H9 (cell line): Measurements from ENCODE around the gene FALEC. TPM values are rescaled to one million over a fixed set of nuclear protein-coding genes. Genes with fewer than 3 reads are reported as not detected.

Experiments used
- DNase-seq: peaks from one replicate; pipeline ENCODE4 v3.0.0-alpha.2; 2017
- H2AFZ ChIP-seq: one replicate; pipeline ENCODE4 v1.6.1; 2013; ENCODE audit warnings: mild to moderate bottlenecking, low read length, control low read depth, moderate library complexity
- H2AK5ac ChIP-seq: 2 replicates; pipeline ENCODE4 v1.6.1; 2013; ENCODE audit warnings: low read length, control low read depth, mixed read lengths; ENCODE audit not compliant: insufficient read length
- H2BK120ac ChIP-seq: one replicate; pipeline ENCODE4 v1.6.1; 2013; ENCODE audit warnings: low read depth, mild to moderate bottlenecking, low read length, control low read depth, inconsistent platforms; ENCODE audit not compliant: poor library complexity, severe bottlenecking
- H2BK12ac ChIP-seq: 2 replicates; pipeline ENCODE4 v1.6.1; 2013; ENCODE audit warnings: low read length, control low read depth, mixed read lengths, low read depth; ENCODE audit not compliant: insufficient read length
- H2BK15ac ChIP-seq: 2 replicates; pipeline ENCODE4 v1.6.1; 2013; ENCODE audit warnings: low read depth, low read length, control low read depth
- H2BK20ac ChIP-seq: one replicate; pipeline ENCODE4 v1.6.1; 2013; ENCODE audit warnings: low read depth, mild to moderate bottlenecking, low read length, control low read depth, inconsistent platforms; ENCODE audit not compliant: poor library complexity, severe bottlenecking
- H2BK5ac ChIP-seq: 2 replicates; pipeline ENCODE4 v1.6.1; 2013; ENCODE audit warnings: low read length, control low read depth, mixed read lengths; ENCODE audit not compliant: insufficient read length
- H3K14ac ChIP-seq: 2 replicates; pipeline ENCODE4 v1.6.1; 2013; ENCODE audit warnings: low read length, control low read depth; ENCODE audit not compliant: insufficient read depth
- H3K18ac ChIP-seq: 2 replicates; pipeline ENCODE4 v1.6.1; 2013; ENCODE audit warnings: low read depth, mild to moderate bottlenecking, mixed read lengths, low read length, control low read depth; ENCODE audit not compliant: insufficient read length
- H3K23ac ChIP-seq: 2 replicates; pipeline ENCODE4 v1.6.1; 2013; ENCODE audit warnings: low read length, control low read depth, mixed read lengths, low read depth; ENCODE audit not compliant: insufficient read length
- H3K23me2 ChIP-seq: 2 replicates; pipeline ENCODE4 v1.6.1; 2013; ENCODE audit warnings: low read depth, mild to moderate bottlenecking, mixed read lengths, low read length, control low read depth; ENCODE audit not compliant: insufficient read length, poor library complexity, severe bottlenecking
- H3K27ac ChIP-seq: 2 replicates; pipeline ENCODE4 v1.5.1; 2013; ENCODE audit warnings: low read length, control low read depth, mixed read lengths, low read depth; ENCODE audit not compliant: insufficient read length
- H3K27me3 ChIP-seq: 2 replicates; pipeline ENCODE4 v1.6.1; 2013; ENCODE audit warnings: low read length, control low read depth, inconsistent platforms; ENCODE audit not compliant: insufficient read depth
- H3K4ac ChIP-seq: 2 replicates; pipeline ENCODE4 v1.6.1; 2013; ENCODE audit warnings: low read depth, mild to moderate bottlenecking, control low read depth, inconsistent platforms, low read length, moderate library complexity
- H3K4me1 ChIP-seq: 2 replicates; pipeline ENCODE4 v1.6.1; 2013; ENCODE audit warnings: low read length, control low read depth, inconsistent platforms; ENCODE audit not compliant: insufficient read depth
- H3K4me2 ChIP-seq: 2 replicates; pipeline ENCODE4 v1.6.1; 2013; ENCODE audit warnings: low read length, control low read depth, mixed read lengths; ENCODE audit not compliant: insufficient read length, insufficient read depth
- H3K56ac ChIP-seq: 2 replicates; pipeline ENCODE4 v1.6.1; 2013; ENCODE audit warnings: low read depth, mild to moderate bottlenecking, mixed read lengths, low read length, control low read depth; ENCODE audit not compliant: insufficient read length
- H3K79me1 ChIP-seq: 2 replicates; pipeline ENCODE4 v1.6.1; 2013; ENCODE audit warnings: low read depth, mild to moderate bottlenecking, moderate library complexity, low read length, control low read depth, inconsistent platforms; ENCODE audit not compliant: insufficient read depth, poor library complexity, severe bottlenecking
- H3K79me2 ChIP-seq: 2 replicates; pipeline ENCODE4 v1.6.1; 2013; ENCODE audit warnings: low read length, control low read depth, inconsistent platforms; ENCODE audit not compliant: insufficient read depth
- H3K9ac ChIP-seq: 2 replicates; pipeline ENCODE4 v1.6.1; 2013; ENCODE audit warnings: low read length, control low read depth, mixed read lengths; ENCODE audit not compliant: insufficient read length; ENCODE audit errors: extremely low read depth
- H3K9me3 ChIP-seq: one replicate; pipeline ENCODE4 v1.6.1; 2013; ENCODE audit warnings: low read depth, low read length, inconsistent platforms; ENCODE audit not compliant: control insufficient read depth
- H3T11ph ChIP-seq: one replicate; pipeline ENCODE4 v1.6.1; 2013; ENCODE audit warnings: mild to moderate bottlenecking, low read length, control low read depth, inconsistent platforms
- H4K20me1 ChIP-seq: one replicate; pipeline ENCODE4 v1.6.1; 2013; ENCODE audit not compliant: control insufficient read depth, insufficient read length, insufficient read depth
- H4K5ac ChIP-seq: 2 replicates; pipeline ENCODE4 v1.6.1; 2013; ENCODE audit warnings: low read depth, mild to moderate bottlenecking, mixed read lengths, low read length, control low read depth; ENCODE audit not compliant: insufficient read length
- H4K8ac ChIP-seq: replicated peaks from 2 replicates; pipeline ENCODE4 v1.6.1; 2013; ENCODE audit warnings: low read length, control low read depth, mixed read lengths, low read depth; ENCODE audit not compliant: insufficient read length
- H4K91ac ChIP-seq: 2 replicates; pipeline ENCODE4 v1.6.1; 2013; ENCODE audit warnings: low read depth, mild to moderate bottlenecking, moderate library complexity, mixed read lengths, low read length, control low read depth; ENCODE audit not compliant: insufficient read length
- H3K27ac Mint-ChIP-seq, 3 experiments: 2 replicates in 2 of 3; 3 replicates in 1 of 3; pipeline ENCODE4 v1.8.0; 2020 to 2021; ENCODE audit warnings: mixed read lengths in 3 of 3, mild to moderate bottlenecking in 1 of 3, moderate library complexity in 1 of 3
- H3K27me3 Mint-ChIP-seq: 2 replicates; pipeline ENCODE4 v1.8.0; 2021; ENCODE audit warnings: low read depth, mild to moderate bottlenecking, moderate library complexity, mixed read lengths
- H3K36me3 Mint-ChIP-seq, 3 experiments: 2 replicates in 2 of 3; 3 replicates in 1 of 3; pipeline ENCODE4 v1.8.0; 2020 to 2021; ENCODE audit warnings: low read depth in 3 of 3, mixed read lengths in 3 of 3; ENCODE audit not compliant: insufficient read depth in 1 of 3
- H3K4me1 Mint-ChIP-seq, 2 experiments: 2 replicates each; pipeline ENCODE4 v1.8.0; 2020; ENCODE audit warnings: mixed read lengths in 2 of 2
- H3K4me3 Mint-ChIP-seq, 2 experiments: 2 replicates in 1 of 2; 3 replicates in 1 of 2; pipeline ENCODE4 v1.8.0; 2020 to 2021; ENCODE audit warnings: mild to moderate bottlenecking in 2 of 2, mixed read lengths in 2 of 2, moderate library complexity in 1 of 2
- H3K9me3 Mint-ChIP-seq, 2 experiments: 2 replicates in 1 of 2; 3 replicates in 1 of 2; pipeline ENCODE4 v1.8.0; 2020; ENCODE audit warnings: mild to moderate bottlenecking in 2 of 2, mixed read lengths in 2 of 2, moderate library complexity in 1 of 2
- CTCF ChIP-seq: fragments of 200-600 bp; sonication (generic); conservative IDR thresholded peaks from 3 replicates; pipeline ENCODE4 v1.8.0; 2021; ENCODE audit warnings: antibody characterized with exemption, mild to moderate bottlenecking
- WGBS: extraction: QIAGEN DNeasy Blood & Tissue Kit; methylation state at CpG from one replicate; pipeline ENCODE4 v1.1.7; 2013; ENCODE audit warnings: missing lambda C conversion rate, low lambda C conversion rate, mixed read lengths; ENCODE audit not compliant: insufficient read length; ENCODE audit errors: extremely low coverage; 5-methylcytosine and 5-hydroxymethylcytosine counted together
- total RNA-seq: library from RNA; stranded (reverse); gene quantifications from 2 replicates; pipeline ENCODE4 v1.2.1, GENCODE V29; 2021

The FALEC gene
- total RNA-seq, 1 experiment from 2014 or later = not detected

- Histone ChIP-seq H2AK5ac (no peak overlapping the region), H3K9ac (no peak overlapping the region), H3K4ac (no peak overlapping the region), H4K5ac (no peak overlapping the region), H3K4me1 (no peaks in the 10 kb centered on the region; the same call in 1 of the 2 replicates), H3K14ac (no peak overlapping the region), H3K56ac (no peak overlapping the region), H3K18ac (no peak overlapping the region), H3K79me2 (no peaks in the 10 kb centered on the region), H3K79me1 (no peaks in the 10 kb centered on the region), H4K8ac (no peak overlapping the region), H2BK20ac (no peak overlapping the region), H3K27ac (no peak overlapping the region), H3K23ac (no peak overlapping the region), H4K91ac (no peak overlapping the region), H2AFZ (no peak overlapping the region), H4K20me1 (no peaks in the 10 kb centered on the region), H2BK15ac (no peak overlapping the region), H2BK12ac (no peak overlapping the region), H3T11ph (no peak overlapping the region), H3K27me3 (no peaks in the 10 kb centered on the region), H3K4me2 (no peak overlapping the region), H3K23me2 (no peaks in the 10 kb centered on the region), H2BK5ac (no peak overlapping the region), H3K9me3 (no peaks in the 10 kb centered on the region), H2BK120ac (no peak overlapping the region)
- Mint-ChIP-seq H3K4me3 (no peak overlapping the region), H3K36me3 (no peaks in the 10 kb centered on the region), H3K9me3 (no peaks in the 10 kb centered on the region), H3K27me3 (no peaks in the 10 kb centered on the region; the same call in 1 of the 2 replicates), H3K4me1 (peaks cover 14 to 29% of the 10 kb centered on the region in 2 experiments), H3K27ac (no peak overlapping the region)
- no CpG with 5 or more reads among the region's 6 CpGs for WGBS
- DNase-seq = no peak
- TF ChIP-seq CTCF = no peak
Measured at GRCh38 chr1:150534002-150534401, 18.4 kb downstream of the FALEC start.
